Bronchial epithelial cell (primary cell): Measurements from ENCODE around the gene PTPRN2. TPM values are rescaled to one million over a fixed set of nuclear protein-coding genes. Genes with fewer than 3 reads are reported as not detected.
A peak's percentile ranks its signal among the peaks of the same experiment; 100 is the strongest.
"Not testable (repeated sequence)": the region's sequence is repeated elsewhere in the genome, so short reads cannot be mapped to it uniquely, and the experiment has no call there.

Source experiments
- DNase-seq: peaks from one replicate; pipeline ENCODE4 v3.0.0-alpha.2; 2010; ENCODE audit warnings: low read depth
- FAIRE-seq: peaks from 2 replicates; lab custom pipeline; 2011; peaks lifted over from hg19 to GRCh38; lab: Jason Lieb, UNC
- H3K27me3 ChIP-seq: 2 replicates; pipeline ENCODE4 v1.5.1; 2011; ENCODE audit warnings: low read length; ENCODE audit not compliant: control insufficient read depth, insufficient read depth
- H3K36me3 ChIP-seq: 2 replicates; pipeline ENCODE4 v1.5.1; 2011; ENCODE audit warnings: low read length; ENCODE audit not compliant: control insufficient read depth, insufficient read depth
- H3K4me3 ChIP-seq: 2 replicates; pipeline ENCODE4 v1.5.1; 2011; ENCODE audit warnings: mild to moderate bottlenecking, low read depth, low read length, control low read depth
- total RNA-seq: library from RNA; depleted of rRNA; stranded (reverse); fragments of >200 nt; gene quantifications from 2 replicates; pipeline ENCODE4 v1.2.1, GENCODE V29; 2014
- TF ChIP-seq, protein P1 (sequence below): IDR thresholded peaks from 2 replicates; pipeline ENCODE4 v1.5.1; 2011; ENCODE audit warnings: mild to moderate bottlenecking, moderate library complexity, low read length, control low read depth, inconsistent platforms; ENCODE audit not compliant: insufficient read depth, severe bottlenecking

Gene PTPRN2
- total RNA-seq, 1 donor from 2014 or later: 1.1 TPM

DNA sequence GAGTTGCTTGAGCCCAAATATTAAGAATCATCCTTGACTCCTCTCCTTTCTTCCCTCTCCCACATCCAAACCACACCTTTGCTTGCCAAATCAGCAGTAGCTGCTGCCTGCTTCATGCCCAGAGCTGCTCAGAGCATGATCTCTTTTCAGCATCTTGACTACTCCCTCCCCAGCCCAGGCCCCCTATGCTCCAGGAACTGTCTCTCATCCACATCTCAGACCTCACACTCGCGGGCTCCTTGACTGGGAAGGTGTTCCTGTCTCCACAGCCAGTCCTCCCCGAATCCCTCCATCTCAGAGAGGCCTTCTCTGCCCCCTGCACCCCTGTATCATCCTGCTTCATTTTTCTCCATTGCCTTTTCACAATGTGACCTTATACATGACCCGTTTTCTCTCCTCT, 1093.8 kb downstream of the PTPRN2 start:
- TF ChIP-seq, protein P1, sequence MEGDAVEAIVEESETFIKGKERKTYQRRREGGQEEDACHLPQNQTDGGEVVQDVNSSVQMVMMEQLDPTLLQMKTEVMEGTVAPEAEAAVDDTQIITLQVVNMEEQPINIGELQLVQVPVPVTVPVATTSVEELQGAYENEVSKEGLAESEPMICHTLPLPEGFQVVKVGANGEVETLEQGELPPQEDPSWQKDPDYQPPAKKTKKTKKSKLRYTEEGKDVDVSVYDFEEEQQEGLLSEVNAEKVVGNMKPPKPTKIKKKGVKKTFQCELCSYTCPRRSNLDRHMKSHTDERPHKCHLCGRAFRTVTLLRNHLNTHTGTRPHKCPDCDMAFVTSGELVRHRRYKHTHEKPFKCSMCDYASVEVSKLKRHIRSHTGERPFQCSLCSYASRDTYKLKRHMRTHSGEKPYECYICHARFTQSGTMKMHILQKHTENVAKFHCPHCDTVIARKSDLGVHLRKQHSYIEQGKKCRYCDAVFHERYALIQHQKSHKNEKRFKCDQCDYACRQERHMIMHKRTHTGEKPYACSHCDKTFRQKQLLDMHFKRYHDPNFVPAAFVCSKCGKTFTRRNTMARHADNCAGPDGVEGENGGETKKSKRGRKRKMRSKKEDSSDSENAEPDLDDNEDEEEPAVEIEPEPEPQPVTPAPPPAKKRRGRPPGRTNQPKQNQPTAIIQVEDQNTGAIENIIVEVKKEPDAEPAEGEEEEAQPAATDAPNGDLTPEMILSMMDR: no peak
- Histone ChIP-seq H3K4me3 (no peak overlapping the region), H3K27me3 (no peaks in the 10 kb centered on the region), H3K36me3 (no peaks in the 10 kb centered on the region)
- DNase-seq (no peak), FAIRE-seq (no peak)

DNA sequence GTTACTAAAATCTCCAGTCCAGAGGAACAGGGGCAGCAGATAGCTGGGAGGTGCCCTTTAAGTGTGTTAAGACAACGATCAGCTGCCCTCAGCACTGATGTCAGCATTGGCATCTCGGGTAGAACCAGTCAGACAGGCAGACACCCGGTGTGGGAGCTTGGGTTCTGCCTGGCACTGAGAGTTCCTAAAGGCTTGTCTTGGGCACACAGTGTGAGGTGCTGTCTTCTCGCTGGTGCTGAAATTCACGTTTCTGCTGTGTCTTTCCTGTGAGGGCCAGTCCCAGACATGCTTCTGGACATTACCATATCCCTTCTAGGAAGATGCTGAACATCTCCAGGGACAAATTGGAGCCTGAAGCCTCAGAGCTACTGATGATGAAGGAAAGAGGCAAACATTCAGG, 1094.6 kb downstream of the PTPRN2 start:
- TF ChIP-seq, protein P1: no peak
- Histone ChIP-seq H3K36me3 (no peaks in the 10 kb centered on the region), H3K27me3 (no peaks in the 10 kb centered on the region), H3K4me3 (no peak overlapping the region)
- FAIRE-seq (peak; percentile 55), DNase-seq (no peak)

DNA sequence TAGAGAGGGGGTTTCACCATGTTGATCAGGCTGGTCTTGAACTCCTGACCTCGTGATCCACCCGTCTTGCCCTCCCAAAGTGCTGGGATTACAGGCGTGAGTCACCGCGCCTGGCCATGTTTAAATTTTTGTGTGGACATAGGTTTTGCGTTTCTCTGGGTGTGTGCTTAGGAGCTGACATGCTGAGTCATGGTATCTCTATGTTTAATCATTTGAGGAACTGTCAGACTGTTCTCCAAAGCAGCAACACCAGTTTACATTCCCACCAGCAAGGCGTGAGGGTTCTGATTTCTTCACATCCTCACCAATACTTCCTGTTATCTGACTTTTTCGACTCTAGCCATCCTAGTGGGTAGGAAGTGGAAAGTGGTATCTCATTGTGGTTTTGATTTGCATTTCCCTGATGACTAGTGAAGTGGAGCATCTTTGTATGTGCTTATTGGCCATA, 1097.1 kb downstream of the PTPRN2 start:
- peak; percentile 77 for DNase-seq
- FAIRE-seq: no peak
- Histone ChIP-seq H3K4me3 (no peak overlapping the region), H3K36me3 (no peaks in the 10 kb centered on the region), H3K27me3 (no peaks in the 10 kb centered on the region)
- TF ChIP-seq, protein P1: no peak

DNA sequence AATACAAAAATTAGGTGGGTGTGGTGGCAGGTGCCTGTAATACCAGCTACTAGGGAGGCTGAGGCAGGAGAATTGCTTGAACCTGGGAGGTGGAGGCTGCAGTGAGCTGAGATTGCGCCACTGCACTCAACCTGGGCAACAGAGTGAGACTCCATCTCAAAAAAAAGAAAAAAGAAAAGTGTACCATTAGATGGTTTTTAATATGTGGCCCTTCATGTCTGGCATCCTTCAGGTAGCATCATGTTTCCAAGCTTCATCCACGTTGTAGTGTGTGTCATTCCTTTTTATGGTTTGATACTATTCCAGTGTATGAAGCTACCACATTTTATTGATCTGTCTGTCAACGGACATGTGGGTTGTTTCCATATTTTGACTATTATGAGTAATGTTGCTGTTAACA, 1097.8 kb downstream of the PTPRN2 start:
- H3K36me3 ChIP-seq, FAIRE-seq, H3K4me3 ChIP-seq, DNase-seq, H3K27me3 ChIP-seq: not testable (repeated sequence)

Other genes with a start within 250 kb of the PTPRN2 start
- gene NCAPG2, start 117.0 kb upstream of the PTPRN2 start, total RNA-seq: 3.2 and 3.5 TPM in 2 replicates
- 71.8 and 75.0 TPM in 2 replicates for gene ESYT2, start 241.7 kb upstream of the PTPRN2 start, total RNA-seq